Choroid plexus epithelial cell (primary cell): ENCODE measurements around the gene MRC2.

Experiments used
- DNase-seq: peaks from one replicate; pipeline ENCODE4 v3.0.0-alpha.2; 2010; ENCODE audit warnings: low read depth
- H3K4me3 ChIP-seq: 2 replicates; pipeline ENCODE4 v1.5.1; 2011; ENCODE audit warnings: low read depth, mild to moderate bottlenecking, control low read depth, low read length, moderate library complexity
- TF ChIP-seq, protein P1 (sequence below): conservative IDR thresholded peaks from 2 replicates; pipeline ENCODE4 v1.5.1; 2011; ENCODE audit warnings: low read depth, mild to moderate bottlenecking, control low read depth, inconsistent platforms, low read length, moderate library complexity

The MRC2 gene

DNA sequence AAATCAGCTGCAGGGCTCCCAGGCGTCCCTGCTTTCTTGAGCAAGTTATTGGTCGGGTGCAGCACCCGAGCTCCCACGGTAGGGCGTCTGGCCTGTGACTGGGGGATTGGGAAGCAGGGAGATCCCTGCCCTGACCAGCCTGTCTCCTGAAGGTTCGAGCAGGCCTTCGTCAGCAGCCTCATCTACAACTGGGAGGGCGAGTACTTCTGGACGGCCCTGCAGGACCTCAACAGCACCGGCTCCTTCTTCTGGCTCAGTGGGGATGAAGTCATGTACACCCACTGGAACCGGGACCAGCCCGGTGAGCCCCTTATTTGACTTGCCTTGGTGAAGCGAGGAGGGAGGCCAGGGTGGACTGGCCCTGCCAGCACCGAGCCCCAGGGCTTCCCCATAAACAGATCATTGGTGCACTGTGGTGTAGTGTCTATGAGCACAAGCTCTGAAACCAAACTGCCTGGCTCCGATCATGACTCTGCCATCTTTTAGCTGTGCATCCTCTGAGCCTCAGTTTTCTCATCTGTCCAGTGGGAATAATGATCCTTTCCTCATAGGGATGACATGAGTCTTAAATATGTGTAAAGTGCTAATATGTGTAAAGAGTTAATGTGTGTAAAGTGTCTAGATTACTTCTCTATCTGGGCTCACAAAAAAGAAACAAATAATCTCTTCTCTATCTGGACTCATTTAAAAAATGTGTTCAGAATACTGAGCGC lies 48.9 kb downstream of the MRC2 start:
- TF ChIP-seq, protein P1, sequence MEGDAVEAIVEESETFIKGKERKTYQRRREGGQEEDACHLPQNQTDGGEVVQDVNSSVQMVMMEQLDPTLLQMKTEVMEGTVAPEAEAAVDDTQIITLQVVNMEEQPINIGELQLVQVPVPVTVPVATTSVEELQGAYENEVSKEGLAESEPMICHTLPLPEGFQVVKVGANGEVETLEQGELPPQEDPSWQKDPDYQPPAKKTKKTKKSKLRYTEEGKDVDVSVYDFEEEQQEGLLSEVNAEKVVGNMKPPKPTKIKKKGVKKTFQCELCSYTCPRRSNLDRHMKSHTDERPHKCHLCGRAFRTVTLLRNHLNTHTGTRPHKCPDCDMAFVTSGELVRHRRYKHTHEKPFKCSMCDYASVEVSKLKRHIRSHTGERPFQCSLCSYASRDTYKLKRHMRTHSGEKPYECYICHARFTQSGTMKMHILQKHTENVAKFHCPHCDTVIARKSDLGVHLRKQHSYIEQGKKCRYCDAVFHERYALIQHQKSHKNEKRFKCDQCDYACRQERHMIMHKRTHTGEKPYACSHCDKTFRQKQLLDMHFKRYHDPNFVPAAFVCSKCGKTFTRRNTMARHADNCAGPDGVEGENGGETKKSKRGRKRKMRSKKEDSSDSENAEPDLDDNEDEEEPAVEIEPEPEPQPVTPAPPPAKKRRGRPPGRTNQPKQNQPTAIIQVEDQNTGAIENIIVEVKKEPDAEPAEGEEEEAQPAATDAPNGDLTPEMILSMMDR, result no peak
- DNase-seq, result no peak
- no peak overlapping the region for H3K4me3 ChIP-seq

DNA sequence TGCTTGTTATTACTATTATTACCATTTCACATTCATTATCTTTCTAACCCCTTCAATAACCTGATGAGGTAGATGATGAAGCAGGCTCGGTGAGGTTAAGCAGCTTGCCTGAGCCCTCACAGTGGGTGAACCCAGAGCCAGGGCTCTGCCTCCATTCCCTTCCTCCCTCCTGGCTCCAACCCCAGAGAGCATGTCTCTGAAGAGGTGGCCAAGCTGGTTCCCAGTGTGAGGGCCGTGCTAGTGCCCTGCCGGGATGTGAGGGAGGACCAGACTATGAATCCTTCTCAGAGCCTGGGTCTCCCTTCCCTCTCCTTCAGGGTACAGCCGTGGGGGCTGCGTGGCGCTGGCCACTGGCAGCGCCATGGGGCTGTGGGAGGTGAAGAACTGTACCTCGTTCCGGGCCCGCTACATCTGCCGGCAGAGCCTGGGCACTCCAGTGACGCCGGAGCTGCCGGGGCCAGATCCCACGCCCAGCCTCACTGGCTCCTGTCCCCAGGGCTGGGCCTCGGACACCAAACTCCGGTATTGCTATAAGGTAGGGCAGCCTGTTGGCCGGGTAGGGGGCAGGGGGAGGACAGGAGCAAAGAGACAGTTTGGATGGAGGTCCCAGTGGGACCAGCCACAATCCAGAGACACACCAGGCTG lies 49.6 kb downstream of the MRC2 start:
- TF ChIP-seq, protein P1, result no peak
- DNase-seq, result no peak
- H3K4me3 ChIP-seq, result no peak overlapping the region

DNA sequence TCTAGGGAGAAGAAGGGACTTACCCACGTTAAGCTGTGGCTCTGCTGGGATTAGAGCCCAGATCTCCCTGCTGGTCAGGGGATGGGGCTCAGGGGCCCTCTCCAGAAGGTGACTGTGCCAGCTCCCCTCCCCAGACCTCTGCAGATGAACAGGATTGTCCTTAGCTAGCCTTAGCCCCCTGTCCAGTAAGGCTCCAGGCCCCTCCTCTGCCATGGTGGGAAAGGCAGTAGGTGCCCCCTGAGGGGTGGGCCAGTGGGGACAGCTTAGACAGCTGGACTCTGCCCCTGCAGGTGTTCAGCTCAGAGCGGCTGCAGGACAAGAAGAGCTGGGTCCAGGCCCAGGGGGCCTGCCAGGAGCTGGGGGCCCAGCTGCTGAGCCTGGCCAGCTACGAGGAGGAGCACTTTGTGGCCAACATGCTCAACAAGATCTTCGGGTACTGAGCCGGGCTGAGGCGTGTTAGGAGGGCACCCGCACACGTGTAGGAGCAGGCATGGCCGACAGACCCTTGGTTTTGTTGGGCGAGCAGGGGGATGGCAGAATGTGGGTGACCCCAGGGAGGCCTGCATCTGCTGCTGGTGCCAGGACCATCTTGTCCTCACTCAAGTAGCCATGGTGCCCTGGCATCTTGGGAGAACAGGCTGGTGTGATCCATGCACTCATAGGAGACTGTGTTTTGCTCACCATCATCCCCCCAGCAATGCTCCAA lies 50.9 kb downstream of the MRC2 start:
- TF ChIP-seq, protein P1, result no peak
- H3K4me3 ChIP-seq, result no peak overlapping the region
- no peak for DNase-seq

DNA sequence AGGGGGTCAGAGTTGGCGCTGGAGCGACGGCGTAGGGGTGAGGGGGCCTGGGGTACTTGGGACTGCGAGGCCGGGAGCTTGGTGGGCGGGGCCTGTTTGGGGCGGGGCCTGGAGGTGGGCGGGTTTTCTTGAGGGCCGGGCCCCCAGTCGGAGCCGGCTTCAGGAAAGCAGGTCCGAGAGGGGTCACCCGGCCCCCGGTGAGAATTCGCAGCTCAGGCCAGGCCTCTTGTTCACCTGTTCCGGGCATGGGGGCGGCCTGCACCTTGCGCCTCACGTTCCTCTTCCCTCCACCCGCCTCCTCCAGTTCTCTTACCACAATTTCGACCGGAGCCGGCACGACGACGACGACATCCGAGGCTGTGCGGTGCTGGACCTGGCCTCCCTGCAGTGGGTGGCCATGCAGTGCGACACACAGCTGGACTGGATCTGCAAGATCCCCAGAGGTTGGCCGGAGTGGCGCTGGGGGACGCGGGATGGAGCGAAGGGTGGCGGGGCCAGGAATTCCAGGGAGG lies 52.5 kb downstream of the MRC2 start:
- H3K4me3 ChIP-seq, result no peak overlapping the region
- TF ChIP-seq, protein P1, result no peak
- DNase-seq, result no peak

DNA sequence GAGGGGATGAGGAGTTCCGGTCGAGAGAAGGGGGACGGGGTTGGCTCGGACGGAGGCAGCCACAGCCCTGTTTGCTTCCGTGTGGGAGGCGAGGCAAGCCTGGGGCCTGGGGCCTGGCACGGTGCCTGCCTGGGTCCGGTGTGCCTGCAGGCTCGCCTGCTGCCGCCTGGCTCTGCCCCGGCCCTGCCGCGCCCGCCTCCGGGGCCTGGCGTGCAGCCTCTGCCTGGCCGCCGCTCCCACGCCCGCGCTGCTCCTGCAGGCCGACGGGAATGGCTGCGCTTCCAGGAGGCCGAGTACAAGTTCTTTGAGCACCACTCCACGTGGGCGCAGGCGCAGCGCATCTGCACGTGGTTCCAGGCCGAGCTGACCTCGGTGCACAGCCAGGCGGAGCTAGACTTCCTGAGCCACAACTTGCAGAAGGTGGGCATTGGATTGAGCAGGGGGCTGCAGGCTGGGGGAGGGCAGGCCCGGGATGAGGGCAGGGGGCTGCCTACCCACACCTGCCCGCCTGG lies 53.1 kb downstream of the MRC2 start:
- H3K4me3 ChIP-seq, result no peak overlapping the region
- TF ChIP-seq, protein P1, result no peak
- no peak for DNase-seq

DNA sequence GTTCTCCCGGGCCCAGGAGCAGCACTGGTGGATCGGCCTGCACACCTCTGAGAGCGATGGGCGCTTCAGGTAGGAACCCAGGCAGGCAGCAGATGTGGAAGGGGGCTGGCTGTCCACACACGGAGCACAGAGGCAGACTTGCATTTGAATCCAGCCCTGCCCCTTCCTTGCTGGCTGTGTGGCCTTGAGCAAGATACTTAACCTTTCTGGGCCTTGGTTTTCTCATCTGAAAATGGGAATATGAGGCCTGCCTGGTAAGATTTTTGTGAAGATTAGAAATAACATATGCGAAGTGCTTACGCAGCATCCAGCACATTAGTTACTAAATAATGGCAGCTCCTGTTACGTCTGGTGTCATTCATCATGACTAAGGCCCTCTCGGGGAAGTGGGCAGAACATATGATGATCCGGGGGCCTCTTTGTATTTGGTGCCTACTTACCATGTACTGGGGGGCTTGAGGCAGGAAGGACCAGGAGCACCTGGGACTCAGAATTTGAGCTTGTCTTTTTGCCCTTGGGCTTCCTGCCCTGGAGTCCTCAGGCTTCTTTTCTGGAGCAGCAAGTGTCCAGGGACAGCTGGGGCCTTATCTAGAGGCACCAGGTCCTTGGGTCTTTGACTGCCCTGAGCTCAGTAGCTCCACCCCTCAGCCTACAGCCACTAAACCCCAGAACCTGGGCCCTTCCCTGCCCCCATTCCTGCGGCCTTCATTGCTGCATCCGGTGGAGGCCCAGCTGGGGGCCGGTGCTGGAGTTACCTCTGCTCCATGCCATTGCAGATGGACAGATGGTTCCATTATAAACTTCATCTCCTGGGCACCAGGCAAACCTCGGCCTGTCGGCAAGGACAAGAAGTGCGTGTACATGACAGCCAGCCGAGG lies 53.8 kb downstream of the MRC2 start:
- no peak for DNase-seq
- TF ChIP-seq, protein P1, result no peak
- H3K4me3 ChIP-seq, result no peak overlapping the region
